ENCODE results near the gene ZBTB16. TPM values are rescaled to one million over a fixed set of nuclear protein-coding genes. Genes with fewer than 3 reads are reported as not detected.

The ZBTB16 gene
- total and polyA plus RNA-seq, 4 donors, result 21.4 to 224 (median 102) TPM

DNA sequence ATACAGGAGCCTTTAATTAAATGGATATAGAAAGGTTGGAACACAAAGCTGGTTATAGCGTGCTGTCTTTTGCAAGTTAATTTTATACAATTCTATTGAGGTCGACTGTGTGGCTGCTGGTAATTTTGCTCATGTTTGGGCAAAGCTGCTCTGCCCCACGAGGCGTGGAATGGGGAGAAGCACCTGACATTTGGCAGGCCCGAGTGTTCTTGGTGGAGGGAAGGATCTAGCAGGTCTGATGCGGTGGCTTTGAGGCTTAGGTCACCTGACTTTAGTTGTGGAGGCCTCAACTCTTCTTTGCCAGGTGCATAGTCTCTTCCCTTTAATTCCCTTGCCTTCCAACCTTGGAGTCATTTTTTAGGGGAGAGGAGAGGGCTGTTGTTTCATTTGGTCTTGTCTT, 97.3 kb downstream of the ZBTB16 start:
- no peaks in the 10 kb centered on the region for H3K9me3 ChIP-seq (ENCODE audit: control insufficient read depth in 4 of 4, insufficient read depth in 3 of 4, low read length in 3 of 4)
- DNase-seq (no peak), ATAC-seq (ENCODE audit: insufficient read depth, low FRiP score) (no peak)
- peaks cover 0 to 26% (median 0%) of the 10 kb centered on the region in 4 donors for H3K36me3 ChIP-seq (ENCODE audit: control insufficient read depth in 4 of 4, insufficient read depth in 4 of 4, low read length in 4 of 4)
- H3K9ac ChIP-seq (ENCODE audit: insufficient read depth in 1 of 2, low read length in 2 of 2), result no peak overlapping the region
- 91 to 92% methylated on average over 6 of the region's 6 CpGs for WGBS, 2 donors
- no peak overlapping the region for H3K4me3 ChIP-seq
- peaks cover 21 to 66% (median 53%) of the 10 kb centered on the region in 5 donors for H3K4me1 ChIP-seq (ENCODE audit: control insufficient read depth in 5 of 5, insufficient read depth in 5 of 5, low read length in 5 of 5)
- H3K27me3 ChIP-seq (ENCODE audit: control insufficient read depth in 3 of 3, insufficient read depth in 3 of 3, low read length in 2 of 3), result no peaks in the 10 kb centered on the region
- TF ChIP-seq, protein P1, sequence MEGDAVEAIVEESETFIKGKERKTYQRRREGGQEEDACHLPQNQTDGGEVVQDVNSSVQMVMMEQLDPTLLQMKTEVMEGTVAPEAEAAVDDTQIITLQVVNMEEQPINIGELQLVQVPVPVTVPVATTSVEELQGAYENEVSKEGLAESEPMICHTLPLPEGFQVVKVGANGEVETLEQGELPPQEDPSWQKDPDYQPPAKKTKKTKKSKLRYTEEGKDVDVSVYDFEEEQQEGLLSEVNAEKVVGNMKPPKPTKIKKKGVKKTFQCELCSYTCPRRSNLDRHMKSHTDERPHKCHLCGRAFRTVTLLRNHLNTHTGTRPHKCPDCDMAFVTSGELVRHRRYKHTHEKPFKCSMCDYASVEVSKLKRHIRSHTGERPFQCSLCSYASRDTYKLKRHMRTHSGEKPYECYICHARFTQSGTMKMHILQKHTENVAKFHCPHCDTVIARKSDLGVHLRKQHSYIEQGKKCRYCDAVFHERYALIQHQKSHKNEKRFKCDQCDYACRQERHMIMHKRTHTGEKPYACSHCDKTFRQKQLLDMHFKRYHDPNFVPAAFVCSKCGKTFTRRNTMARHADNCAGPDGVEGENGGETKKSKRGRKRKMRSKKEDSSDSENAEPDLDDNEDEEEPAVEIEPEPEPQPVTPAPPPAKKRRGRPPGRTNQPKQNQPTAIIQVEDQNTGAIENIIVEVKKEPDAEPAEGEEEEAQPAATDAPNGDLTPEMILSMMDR (IDR thresholded peaks at IDR 0.05; ENCODE audit: control extremely low read depth, extremely low read depth), result no peak
- H3K27ac ChIP-seq (ENCODE audit: low read depth in 1 of 2, low read length in 1 of 2), result peak overlapping the region; percentile 61 to 98

DNA sequence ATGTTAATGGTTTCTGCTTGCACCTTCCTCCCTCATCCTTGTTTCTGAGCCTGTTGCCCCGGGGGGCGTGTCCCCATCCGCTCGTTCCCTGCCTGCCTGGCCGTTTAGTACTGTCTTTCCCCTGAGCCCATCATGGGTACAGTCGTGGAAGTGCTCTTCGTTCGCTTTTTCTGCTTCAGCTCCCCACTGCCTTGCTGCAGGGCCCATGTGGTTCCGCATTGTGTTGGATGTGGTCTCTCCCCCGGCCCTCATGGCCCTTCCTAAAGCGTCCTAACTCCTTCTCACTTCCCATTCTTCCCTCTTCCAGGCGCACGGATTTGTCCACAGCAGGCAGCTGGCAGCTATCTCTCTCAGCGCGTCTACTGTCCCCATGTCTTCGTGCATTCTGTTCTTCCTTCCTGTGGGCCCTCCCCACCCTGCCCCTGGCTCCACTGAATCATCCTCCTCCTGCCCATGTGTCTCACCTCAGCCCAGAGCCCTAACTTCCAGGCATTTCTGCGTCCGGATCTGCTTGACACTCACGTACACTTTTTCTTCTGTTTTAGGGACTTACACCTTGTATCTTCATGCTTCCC, 98.1 kb downstream of the ZBTB16 start:
- DNase-seq (peak in 1 of 3 donors; percentile 67), ATAC-seq (ENCODE audit: insufficient read depth, low FRiP score) (no peak)
- WGBS, 2 donors, result 69 to 71% methylated on average over 19 of the region's 19 CpGs
- Histone ChIP-seq H3K4me1 (ENCODE audit: control insufficient read depth in 5 of 5, insufficient read depth in 5 of 5, low read length in 5 of 5) (peaks cover 29 to 70% (median 61%) of the 10 kb centered on the region in 5 donors), H3K9ac (ENCODE audit: insufficient read depth in 1 of 2, low read length in 2 of 2) (no peak overlapping the region), H3K36me3 (ENCODE audit: control insufficient read depth in 4 of 4, insufficient read depth in 4 of 4, low read length in 4 of 4) (peaks cover 0 to 26% (median 0%) of the 10 kb centered on the region in 4 donors), H3K9me3 (ENCODE audit: control insufficient read depth in 4 of 4, insufficient read depth in 3 of 4, low read length in 3 of 4) (no peaks in the 10 kb centered on the region), H3K27me3 (ENCODE audit: control insufficient read depth in 3 of 3, insufficient read depth in 3 of 3, low read length in 2 of 3) (no peaks in the 10 kb centered on the region), H3K4me3 (no peak overlapping the region), H3K27ac (ENCODE audit: low read depth in 1 of 2, low read length in 1 of 2) (peak overlapping the region; percentile 62 to 98)
- TF ChIP-seq, protein P1 (IDR thresholded peaks at IDR 0.05; ENCODE audit: control extremely low read depth, extremely low read depth), result no peak

DNA sequence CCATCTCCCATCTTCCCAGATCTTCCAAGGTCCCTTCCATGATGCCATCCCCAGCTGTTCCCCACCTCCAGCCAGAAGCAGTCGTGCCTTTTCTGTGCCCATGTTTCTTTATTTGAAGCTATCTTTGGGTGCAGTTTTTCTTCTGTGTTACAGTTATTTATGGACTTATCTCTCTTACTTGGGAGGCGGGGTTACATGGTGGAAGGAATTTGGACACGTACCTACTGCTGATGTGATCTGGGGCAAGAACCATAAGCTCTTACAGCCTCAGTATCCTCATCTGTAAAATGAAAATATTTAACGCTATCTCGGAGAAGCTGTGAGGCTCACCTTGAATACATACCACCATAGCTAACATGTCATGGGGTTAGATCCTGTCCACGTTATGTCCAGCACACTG, 98.9 kb downstream of the ZBTB16 start:
- no peak for ATAC-seq (ENCODE audit: insufficient read depth, low FRiP score)
- Histone ChIP-seq H3K27ac (ENCODE audit: low read depth in 1 of 2, low read length in 1 of 2) (peak overlapping the region; percentile 73 to 98), H3K4me1 (ENCODE audit: control insufficient read depth in 5 of 5, insufficient read depth in 5 of 5, low read length in 5 of 5) (peaks cover 34 to 68% (median 64%) of the 10 kb centered on the region in 5 donors), H3K27me3 (ENCODE audit: control insufficient read depth in 3 of 3, insufficient read depth in 3 of 3, low read length in 2 of 3) (no peaks in the 10 kb centered on the region), H3K9ac (ENCODE audit: insufficient read depth in 1 of 2, low read length in 2 of 2) (no peak overlapping the region), H3K4me3 (no peak overlapping the region), H3K36me3 (ENCODE audit: control insufficient read depth in 4 of 4, insufficient read depth in 4 of 4, low read length in 4 of 4) (peaks cover 0 to 26% (median 0%) of the 10 kb centered on the region in 4 donors), H3K9me3 (ENCODE audit: control insufficient read depth in 4 of 4, insufficient read depth in 3 of 4, low read length in 3 of 4) (no peaks in the 10 kb centered on the region)
- DNase-seq, result no peak
- WGBS, 2 donors, result 78 to 79% methylated on average over 6 of the region's 6 CpGs
- TF ChIP-seq, protein P1 (IDR thresholded peaks at IDR 0.05; ENCODE audit: control extremely low read depth, extremely low read depth), result no peak

DNA sequence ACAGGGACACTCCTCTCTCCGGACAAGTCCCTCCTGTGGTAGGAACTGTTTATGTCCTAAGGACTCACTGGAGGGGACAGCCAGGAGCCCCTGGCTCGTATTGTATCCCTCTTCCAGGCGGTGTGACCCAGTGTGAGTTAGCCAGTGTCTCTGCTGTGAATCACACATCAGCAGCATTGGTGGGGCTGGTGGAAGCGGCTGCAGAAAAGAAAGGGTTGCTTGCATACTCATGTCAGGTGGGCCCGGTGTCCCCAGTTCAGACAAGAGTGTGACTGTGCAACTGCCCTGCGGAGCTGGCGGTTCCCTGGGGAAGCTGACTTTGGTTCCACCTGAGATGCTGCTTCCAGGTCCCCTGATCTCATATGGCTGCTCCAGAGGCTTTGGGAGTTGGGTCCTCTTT, 99.4 kb downstream of the ZBTB16 start:
- H3K9me3 ChIP-seq (ENCODE audit: control insufficient read depth in 4 of 4, insufficient read depth in 3 of 4, low read length in 3 of 4), result no peaks in the 10 kb centered on the region
- ATAC-seq (ENCODE audit: insufficient read depth, low FRiP score) (no peak), DNase-seq (no peak)
- H3K4me3 ChIP-seq, result no peak overlapping the region
- H3K4me1 ChIP-seq (ENCODE audit: control insufficient read depth in 5 of 5, insufficient read depth in 5 of 5, low read length in 5 of 5), result peaks cover 39 to 71% (median 65%) of the 10 kb centered on the region in 5 donors
- H3K27me3 ChIP-seq (ENCODE audit: control insufficient read depth in 3 of 3, insufficient read depth in 3 of 3, low read length in 2 of 3), result no peaks in the 10 kb centered on the region
- WGBS, 2 donors, result 94 to 95% methylated on average over 7 of the region's 7 CpGs
- H3K9ac ChIP-seq (ENCODE audit: insufficient read depth in 1 of 2, low read length in 2 of 2), result no peak overlapping the region
- TF ChIP-seq, protein P1 (IDR thresholded peaks at IDR 0.05; ENCODE audit: control extremely low read depth, extremely low read depth), result no peak
- peaks cover 0 to 26% (median 0%) of the 10 kb centered on the region in 4 donors for H3K36me3 ChIP-seq (ENCODE audit: control insufficient read depth in 4 of 4, insufficient read depth in 4 of 4, low read length in 4 of 4)
- H3K27ac ChIP-seq (ENCODE audit: low read depth in 1 of 2, low read length in 1 of 2), result peak overlapping the region; percentile 73 to 98
